Cardiac fibroblast (primary cell): ENCODE data around the gene TCHHL1.

Source experiments
- DNase-seq, 2 donors: peaks; one replicate each; pipeline versions ENCODE4 v3.0.0 to v3.0.0-alpha.2; 2010; ENCODE audit warnings: low read depth in 2 of 2
- H3K4me3 ChIP-seq, 2 donors: replicated peaks in 1 of 2; 1 replicate in 1 of 2; 2 replicates in 1 of 2; pipeline ENCODE4 v1.5.1; 2011; ENCODE audit warnings: low read depth in 2 of 2, low read length in 2 of 2, mild to moderate bottlenecking in 2 of 2, moderate library complexity in 1 of 2
- TF ChIP-seq, protein P1 (sequence below): IDR thresholded peaks from one replicate; pipeline ENCODE4 v1.5.1; 2011; ENCODE audit warnings: low read depth, mild to moderate bottlenecking, low read length, inconsistent platforms

TCHHL1 gene

DNA sequence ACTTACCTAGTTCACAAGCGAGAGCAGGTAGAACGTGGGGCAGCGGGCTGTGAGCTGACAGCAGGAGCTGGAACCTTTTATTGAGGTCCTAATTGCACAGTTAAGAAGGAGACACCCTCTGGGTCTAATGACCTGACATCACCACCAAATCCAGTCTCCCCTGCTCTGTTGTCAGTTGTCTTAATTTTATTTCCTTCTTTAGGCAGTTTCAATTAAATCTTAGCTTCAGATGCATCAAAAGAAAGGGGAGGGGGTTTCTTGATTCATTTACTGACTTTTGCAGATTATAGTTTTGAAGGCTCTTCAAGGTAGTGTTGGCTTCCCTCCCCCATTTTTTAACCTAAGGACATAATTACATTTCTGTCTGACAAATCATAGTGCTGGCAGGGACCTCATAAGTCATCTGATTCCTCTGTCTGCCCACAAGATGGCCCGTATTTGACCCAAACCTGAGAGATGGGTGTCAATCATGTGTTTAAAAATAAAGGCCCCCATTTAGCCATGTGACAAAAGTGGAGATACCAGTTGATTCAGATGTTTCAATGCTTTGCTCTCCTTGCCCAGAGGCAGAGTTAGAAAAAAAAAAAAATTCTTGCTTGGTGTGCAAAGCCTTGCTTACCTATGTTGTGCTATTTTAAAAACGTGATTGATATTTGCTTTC is at the start of gene TCHHL1:
TCHHL1 (minus strand) TSS at position 51 of the 661 bp plus-strand sequence. CDS start 921 bp downstream, outside the sequence.
- TF ChIP-seq, protein P1, sequence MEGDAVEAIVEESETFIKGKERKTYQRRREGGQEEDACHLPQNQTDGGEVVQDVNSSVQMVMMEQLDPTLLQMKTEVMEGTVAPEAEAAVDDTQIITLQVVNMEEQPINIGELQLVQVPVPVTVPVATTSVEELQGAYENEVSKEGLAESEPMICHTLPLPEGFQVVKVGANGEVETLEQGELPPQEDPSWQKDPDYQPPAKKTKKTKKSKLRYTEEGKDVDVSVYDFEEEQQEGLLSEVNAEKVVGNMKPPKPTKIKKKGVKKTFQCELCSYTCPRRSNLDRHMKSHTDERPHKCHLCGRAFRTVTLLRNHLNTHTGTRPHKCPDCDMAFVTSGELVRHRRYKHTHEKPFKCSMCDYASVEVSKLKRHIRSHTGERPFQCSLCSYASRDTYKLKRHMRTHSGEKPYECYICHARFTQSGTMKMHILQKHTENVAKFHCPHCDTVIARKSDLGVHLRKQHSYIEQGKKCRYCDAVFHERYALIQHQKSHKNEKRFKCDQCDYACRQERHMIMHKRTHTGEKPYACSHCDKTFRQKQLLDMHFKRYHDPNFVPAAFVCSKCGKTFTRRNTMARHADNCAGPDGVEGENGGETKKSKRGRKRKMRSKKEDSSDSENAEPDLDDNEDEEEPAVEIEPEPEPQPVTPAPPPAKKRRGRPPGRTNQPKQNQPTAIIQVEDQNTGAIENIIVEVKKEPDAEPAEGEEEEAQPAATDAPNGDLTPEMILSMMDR, result no peak
- H3K4me3 ChIP-seq, result no peak within 1 kb of the TSS
- DNase-seq, result no peak

DNA sequence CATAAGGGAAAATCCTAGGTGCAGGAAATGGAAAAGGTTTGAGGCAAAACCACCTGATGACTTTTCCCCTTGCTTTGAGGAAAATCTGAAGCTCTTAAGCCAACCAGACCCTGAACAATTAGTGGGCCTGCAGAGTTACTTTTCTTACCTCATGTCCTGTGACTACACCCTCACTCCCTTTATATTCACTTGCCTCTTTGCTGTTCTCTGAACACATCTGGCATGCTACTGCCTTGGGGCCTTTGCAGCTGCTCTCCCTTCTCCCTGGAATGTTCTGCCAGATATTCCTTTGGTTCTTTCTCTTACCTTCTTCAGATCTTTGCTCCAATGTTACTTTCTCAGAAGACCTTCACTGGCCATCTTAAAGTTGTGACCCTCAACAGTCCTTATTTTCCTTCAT is 48.4 kb upstream of the TCHHL1 start:
- TF ChIP-seq, protein P1, result no peak
- no peak overlapping the region for H3K4me3 ChIP-seq
- DNase-seq, result no peak

DNA sequence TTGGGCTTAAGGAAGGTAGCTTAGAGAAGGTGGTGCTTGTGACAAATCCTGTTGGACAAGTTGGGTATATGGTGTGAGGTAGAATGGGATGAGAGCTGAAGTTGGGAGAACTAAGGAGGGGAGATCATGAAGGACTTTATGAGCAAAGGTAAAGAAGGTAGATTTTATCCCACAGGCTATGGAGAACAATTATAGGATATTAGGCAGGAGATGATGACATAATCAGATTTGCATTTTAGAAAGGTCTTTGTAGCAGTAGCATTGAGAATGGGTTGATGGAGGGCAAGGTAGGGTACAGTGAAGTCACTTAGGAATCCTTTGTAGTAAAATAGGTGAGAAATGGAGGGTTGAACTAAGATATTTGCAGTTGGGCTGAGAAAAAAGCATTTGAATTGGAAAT is 41.3 kb upstream of the TCHHL1 start:
- no peak for DNase-seq
- TF ChIP-seq, protein P1, result no peak
- H3K4me3 ChIP-seq, result no peak overlapping the region

DNA sequence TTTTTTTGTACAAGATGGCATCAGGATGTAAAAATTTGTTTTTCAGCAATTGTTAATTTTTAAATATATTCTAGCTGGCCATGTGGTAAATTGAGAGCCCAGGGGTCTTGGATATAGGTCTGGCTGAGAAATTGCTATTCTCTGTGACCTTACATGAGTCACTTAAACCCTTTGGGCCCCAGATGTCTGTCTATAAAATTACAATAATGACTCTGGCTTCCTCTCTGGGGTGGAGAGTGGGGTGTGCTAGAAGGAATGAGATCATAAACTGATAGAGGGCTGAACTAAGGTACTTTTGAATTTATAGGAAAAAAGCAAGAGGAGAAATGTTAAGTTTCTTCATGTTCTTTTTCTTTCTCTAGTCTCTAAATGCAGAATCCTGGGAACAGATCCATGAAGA is 38.8 kb upstream of the TCHHL1 start:
- H3K4me3 ChIP-seq, result no peak overlapping the region
- TF ChIP-seq, protein P1, result no peak
- DNase-seq, result no peak

DNA sequence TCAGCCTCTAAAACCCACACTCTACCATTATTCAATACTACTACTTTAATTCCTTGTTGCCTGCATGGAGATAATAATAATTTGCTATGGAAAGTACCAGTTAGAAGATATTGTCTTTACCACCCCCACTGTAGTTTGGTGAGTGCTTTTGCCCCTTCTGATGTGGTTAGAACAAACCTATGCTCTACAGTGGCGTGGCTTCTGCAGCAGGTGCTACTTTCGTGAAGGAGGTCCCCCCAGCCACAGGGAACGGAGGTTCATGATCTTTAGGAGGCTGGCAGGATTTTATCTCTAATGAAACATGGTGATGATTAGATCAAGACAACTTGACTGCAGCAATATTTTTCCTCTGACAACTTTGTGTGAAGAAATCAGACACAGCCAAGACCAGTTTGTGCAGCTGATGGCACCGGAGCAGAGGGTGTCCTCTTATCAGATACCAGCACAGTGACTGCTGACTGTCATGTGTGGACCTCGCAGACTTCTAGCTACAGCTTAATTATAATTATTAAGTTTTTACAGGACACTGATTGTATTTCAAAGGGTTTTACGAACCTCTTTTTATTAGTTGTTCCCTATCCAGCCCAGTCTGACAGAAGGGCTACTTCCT is 37.1 kb upstream of the TCHHL1 start:
- TF ChIP-seq, protein P1, result no peak
- H3K4me3 ChIP-seq, result no peak overlapping the region
- DNase-seq, result no peak

DNA sequence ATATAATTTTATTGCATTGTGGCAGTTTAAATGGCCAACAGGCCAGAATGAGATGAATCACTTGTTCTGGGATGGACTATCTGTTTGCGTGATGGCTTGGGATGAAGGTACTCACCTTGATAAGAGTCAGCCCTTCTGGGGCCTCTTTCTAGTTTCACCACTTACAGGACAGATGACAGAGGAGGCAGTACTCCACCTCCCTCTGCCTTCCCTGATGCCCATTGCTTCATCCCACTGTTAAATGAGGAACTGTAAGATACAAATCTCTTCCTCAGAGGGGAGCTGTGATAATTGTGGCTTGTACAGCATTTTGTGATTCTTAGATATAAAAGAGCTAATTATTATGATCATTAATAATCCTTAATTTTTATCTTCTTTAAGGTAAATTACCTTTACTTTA is 30.1 kb upstream of the TCHHL1 start:
- TF ChIP-seq, protein P1, result no peak

DNA sequence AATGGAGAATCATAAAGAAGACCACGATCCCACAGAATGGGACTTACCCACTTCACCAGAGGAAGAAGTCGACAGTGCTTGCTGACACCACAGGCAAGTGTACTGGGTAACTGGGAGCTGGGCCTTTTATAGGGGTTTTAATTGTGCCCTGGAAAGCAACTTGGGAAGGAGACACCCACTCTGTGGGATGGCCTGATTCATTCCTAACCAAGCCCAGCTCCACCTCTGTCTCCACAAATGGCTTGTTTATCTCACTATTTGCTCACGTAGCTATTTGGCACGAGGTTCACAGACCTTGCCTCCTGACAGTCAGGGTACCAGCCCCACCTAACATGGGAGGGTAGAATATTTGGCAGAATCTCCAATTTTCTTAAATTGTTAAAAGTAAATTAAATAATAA is 26.5 kb upstream of the TCHHL1 start, which contains the start of gene TCHH:
TCHH (minus strand) TSS at position 101 of the 400 bp plus-strand sequence. CDS start 1,364 bp downstream, outside the sequence.
- TF ChIP-seq, protein P1, result no peak
- H3K4me3 ChIP-seq, result no peak within 1 kb of the TSS
- no peak for DNase-seq

More for the DNA sequence above, 30.1 kb upstream of the TCHHL1 start:
- no peak for DNase-seq
- H3K4me3 ChIP-seq, result no peak overlapping the region
